Transverse colon (tissue), 4 donors: ENCODE measurements around the gene PTHLH.

Experiments used
- CTCF ChIP-seq, 5 experiments: fragments of 200-600 bp in 3 of 5; fragments of 450-650 bp in 2 of 5; sonication (generic) in 3 of 5; IDR thresholded peaks; 1 replicate in 2 of 5; 2 replicates in 3 of 5; pipeline ENCODE4 v1.5.1; 2016 to 2017; ENCODE audit warnings: antibody characterized with exemption in 5 of 5, inconsistent platforms in 3 of 5, mild to moderate bottlenecking in 2 of 5, moderate library complexity in 1 of 5
- EP300 ChIP-seq: sonication (generic); formaldehyde crosslinking; IDR thresholded peaks from one replicate; pipeline ENCODE4 v1.6.1; 2017; ENCODE audit warnings: antibody characterized with exemption, low read depth
- POLR2A ChIP-seq: fragments of 450-650 bp; IDR thresholded peaks from one replicate; pipeline ENCODE4 v1.6.1; 2016; ENCODE audit warnings: antibody characterized with exemption, mild to moderate bottlenecking, moderate library complexity
- POLR2AphosphoS5 ChIP-seq, 3 donors: sonication (generic); formaldehyde crosslinking; IDR thresholded peaks; one replicate each; pipeline ENCODE4 v1.6.1; 2016; ENCODE audit warnings: antibody characterized with exemption in 3 of 3

DNA sequence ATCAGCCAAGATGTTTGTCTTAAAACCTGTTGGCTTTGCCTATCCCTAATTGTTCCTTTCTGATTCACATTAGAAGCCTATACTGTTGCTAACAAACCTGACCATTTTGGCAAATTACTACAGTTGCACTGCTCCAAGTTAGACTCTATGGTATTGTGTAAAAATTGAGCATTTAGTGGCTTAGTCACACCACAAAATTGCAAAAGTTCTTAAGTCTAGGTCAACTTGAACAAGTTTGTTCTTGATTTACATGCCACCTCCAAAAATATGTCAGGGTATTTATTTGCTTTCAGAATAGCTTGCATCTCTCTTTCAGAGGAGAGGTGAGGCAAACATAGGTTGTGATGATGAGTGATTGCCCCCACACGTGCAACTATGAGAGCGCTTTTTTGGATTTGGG, 27.0 kb upstream of the PTHLH start:
- TF ChIP-seq CTCF (IDR thresholded peaks at IDR 0.05) (no peak), POLR2AphosphoS5 (IDR thresholded peaks at IDR 0.05) (no peak), EP300 (no peak), POLR2A (no peak)
